Right renal cortex interstitium (tissue), 3 donors: Measurements from ENCODE around the gene APOBEC3F. TPM values are rescaled to one million over a fixed set of nuclear protein-coding genes. Genes with fewer than 3 reads are reported as not detected.
A peak's percentile ranks its signal among the peaks of the same experiment; 100 is the strongest.
"Not testable (repeated sequence)": the region's sequence is repeated elsewhere in the genome, so short reads cannot be mapped to it uniquely, and the experiment has no call there.

ENCODE experiments used
- DNase-seq, 3 donors: peaks; one replicate each; pipeline ENCODE4 v3.0.0-alpha.2; 2013; ENCODE audit warnings: low read depth in 3 of 3, low spot score in 2 of 3
- polyA plus RNA-seq, 3 donors: library from polyadenylated mRNA; unstranded; fragments of 120-200 nt; gene quantifications; one replicate each; pipeline ENCODE4 v1.2.1, GENCODE V29; 2013; ENCODE audit not compliant: insufficient read length in 3 of 3

The APOBEC3F gene
- 1 to 10 TPM; 8.1 to 8.5 (median 8.4) TPM for polyA plus RNA-seq

DNA sequence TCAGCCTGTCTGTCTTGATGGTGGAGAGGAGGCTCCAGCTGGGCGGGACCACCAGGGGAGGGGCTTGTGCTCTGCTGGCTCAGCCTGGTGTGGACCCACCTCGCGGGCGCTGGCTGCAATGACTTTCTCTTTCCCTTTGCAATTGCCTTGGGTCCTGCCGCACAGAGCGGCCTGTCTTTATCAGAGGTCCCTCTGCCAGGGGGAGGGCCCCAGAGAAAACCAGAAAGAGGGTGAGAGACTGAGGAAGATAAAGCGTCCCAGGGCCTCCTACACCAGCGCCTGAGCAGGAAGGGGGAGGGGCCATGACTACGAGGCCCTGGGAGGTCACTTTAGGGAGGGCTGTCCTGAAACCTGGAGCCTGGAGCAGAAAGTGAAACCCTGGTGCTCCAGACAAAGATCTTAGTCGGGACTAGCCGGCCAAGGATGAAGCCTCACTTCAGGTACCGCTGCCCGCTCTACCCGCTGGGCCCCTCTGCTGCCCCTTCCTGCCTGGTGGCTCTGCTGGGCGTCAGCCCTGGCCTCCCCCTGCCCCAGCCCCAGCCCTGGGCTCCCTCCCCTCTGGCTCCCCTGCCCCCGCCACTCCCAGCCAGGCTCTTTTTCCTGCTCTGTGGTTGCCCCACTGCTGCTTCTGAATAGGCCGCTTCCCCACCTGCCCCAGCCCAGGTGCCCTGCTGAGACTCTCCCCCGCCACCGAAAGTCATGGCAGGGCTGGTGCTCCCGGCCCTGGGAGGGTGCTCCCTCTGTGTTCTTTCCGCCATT is at the start of gene APOBEC3F:
Gene APOBEC3F, plus strand, starts transcription at position 327 of the 759 bp plus-strand sequence. Its CDS starts 97 bp downstream, at position 424.
- DNase-seq: peak; percentile 16 to 26 (median 17)

GRCh38 chr22:38992871-38993371 is 47.7 kb upstream of the APOBEC3F start:
- DNase-seq: not testable (repeated sequence)

- DNase-seq: no peak
Observed at GRCh38 chr22:38996105-38996504, 44.6 kb upstream of the APOBEC3F start.

- DNase-seq: no peak
Observed at GRCh38 chr22:38997518-38997917, 43.1 kb upstream of the APOBEC3F start.

GRCh38 chr22:39003165-39003638 is 37.5 kb upstream of the APOBEC3F start:
- peak in 2 of 3 donors; percentile 65 to 66 for DNase-seq

GRCh38 chr22:39007177-39007576 is 33.5 kb upstream of the APOBEC3F start:
- DNase-seq: no peak

GRCh38 chr22:39008271-39008850 is 32.3 kb upstream of the APOBEC3F start:
- not testable (repeated sequence) for DNase-seq

- no peak for DNase-seq
Observed at GRCh38 chr22:39010946-39011345, 29.7 kb upstream of the APOBEC3F start.

GRCh38 chr22:39012533-39013511 is 27.8 kb upstream of the APOBEC3F start:
- no peak for DNase-seq

GRCh38 chr22:39013561-39013941 is 27.1 kb upstream of the APOBEC3F start:
- not testable (repeated sequence) for DNase-seq

- peak; percentile 34 to 46 (median 36) for DNase-seq
Observed at GRCh38 chr22:39013942-39014722, 26.5 kb upstream of the APOBEC3F start, which contains the start of gene APOBEC3C. Gene APOBEC3C, plus strand, starts transcription at chr22:39014257. Its CDS starts 106 bp downstream, at chr22:39014363.

DNA sequence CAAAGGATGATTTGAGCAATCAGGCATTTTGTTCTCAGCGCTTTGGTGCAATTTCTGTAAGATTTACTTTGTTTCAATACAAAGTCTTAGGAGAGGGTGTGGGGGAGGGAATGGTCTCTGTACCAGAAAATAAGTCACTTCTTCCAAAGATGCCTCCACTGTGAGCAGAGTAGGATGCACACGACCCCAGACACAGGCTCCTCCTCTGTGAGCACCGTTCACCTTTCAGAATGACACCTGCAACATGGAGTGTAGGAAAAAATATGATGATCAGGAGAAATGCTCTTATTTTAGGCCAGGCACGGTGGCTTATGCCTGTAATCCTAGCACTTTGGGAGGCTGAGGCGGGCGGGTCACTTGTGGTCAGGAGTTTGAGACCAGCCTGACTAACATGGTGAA is 25.9 kb upstream of the APOBEC3F start:
- DNase-seq: not testable (repeated sequence)

GRCh38 chr22:39016592-39016991 is 24.1 kb upstream of the APOBEC3F start:
- no peak for DNase-seq

DNA sequence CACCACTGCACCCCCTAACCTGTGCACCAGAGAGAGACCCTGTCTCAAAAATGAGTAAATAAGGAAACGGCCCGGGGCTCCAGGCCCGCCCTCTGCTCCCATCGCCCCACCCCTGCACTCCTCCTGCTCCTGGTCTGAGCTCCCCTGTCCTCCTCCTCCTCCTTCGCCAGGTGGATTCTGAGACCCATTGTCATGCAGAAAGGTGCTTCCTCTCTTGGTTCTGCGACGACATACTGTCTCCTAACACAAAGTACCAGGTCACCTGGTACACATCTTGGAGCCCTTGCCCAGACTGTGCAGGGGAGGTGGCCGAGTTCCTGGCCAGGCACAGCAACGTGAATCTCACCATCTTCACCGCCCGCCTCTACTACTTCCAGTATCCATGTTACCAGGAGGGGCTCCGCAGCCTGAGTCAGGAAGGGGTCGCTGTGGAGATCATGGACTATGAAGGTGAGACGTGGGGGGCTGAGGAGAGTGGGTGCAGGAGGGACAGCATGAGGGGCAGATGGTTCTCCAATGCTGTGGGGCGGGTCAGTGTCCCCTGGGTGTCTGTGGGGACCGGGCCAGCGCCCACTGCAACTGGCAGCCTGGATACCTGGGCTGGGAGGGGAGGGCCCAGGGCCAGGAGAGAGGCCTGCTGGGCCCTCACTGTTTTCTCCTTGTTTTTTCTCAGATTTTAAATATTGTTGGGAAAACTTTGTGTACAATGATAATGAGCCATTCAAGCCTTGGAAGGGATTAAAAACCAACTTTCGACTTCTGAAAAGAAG is 22.9 kb upstream of the APOBEC3F start:
- DNase-seq: no peak

DNA sequence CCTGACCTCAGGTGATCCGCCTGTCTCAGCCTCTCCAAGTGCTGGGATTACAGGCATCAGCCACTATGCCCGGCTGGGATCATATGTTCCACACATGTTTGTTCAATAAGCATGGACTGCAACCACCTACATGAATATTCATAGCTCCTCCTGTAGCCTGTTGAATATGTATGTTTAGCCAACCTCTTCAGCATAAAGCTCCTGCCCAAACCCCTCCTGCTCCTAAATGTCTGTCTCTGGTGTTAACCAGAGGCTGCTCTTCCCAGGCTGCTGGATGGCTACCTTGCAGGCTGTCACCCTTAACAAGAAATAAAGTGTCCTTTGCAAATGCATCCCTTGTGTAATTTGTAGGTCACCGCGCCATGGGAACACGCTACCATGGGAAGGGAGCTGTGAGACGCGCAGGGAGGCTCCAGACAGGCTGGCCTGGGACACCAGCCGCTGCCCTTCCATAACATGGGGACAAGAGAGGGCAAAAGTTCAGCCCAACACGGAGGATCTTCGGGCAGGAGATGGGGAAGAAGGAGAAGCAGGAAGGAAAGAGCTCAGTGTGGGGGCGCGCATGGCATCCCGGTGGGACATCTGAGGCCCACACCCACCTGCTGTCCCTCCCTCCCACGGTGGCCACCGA is 20.5 kb upstream of the APOBEC3F start:
- not testable (repeated sequence) for DNase-seq

- no peak for DNase-seq
Observed at GRCh38 chr22:39021552-39022250, 19.0 kb upstream of the APOBEC3F start.

DNA sequence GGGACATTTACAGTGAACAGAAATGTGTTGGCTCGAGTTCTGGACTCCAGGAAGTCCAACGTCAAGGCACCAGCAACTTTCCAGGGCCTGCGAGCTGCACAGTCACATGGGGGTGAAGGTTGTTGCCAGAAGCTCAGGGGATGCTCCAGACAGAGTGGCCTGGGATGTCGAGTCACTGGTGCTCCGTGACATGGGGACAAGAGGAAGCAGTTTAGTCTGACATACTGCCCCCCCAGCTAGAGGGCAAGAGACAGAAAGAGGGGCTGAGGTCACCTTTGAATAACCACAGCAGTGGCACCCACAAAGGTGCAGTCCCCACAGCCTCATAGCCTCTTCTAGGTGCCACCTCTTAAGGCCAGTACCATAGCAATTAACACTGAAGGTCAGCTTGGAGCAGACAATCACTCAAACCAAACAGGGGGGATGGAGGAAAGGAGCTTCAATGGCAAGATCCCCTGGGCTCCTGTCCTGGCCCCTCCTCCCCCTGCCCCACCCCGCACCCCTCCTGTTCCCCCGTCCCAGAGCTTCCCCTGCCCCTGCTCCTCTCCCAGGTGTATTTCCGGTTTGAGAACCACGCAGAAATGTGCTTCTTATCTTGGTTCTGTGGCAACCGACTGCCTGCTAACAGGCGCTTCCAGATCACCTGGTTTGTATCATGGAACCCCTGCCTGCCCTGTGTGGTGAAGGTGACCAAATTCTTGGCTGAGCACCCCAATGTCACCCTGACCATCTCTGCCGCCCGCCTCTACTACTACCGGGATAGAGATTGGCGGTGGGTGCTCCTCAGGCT is 15.9 kb upstream of the APOBEC3F start:
- no peak for DNase-seq
